Effector memory CD8-positive, alpha-beta T cell (primary cell): ENCODE measurements around the gene AFMID.

Source experiments
- ATAC-seq: fragments of 150-1000 bp; cut with Tn5 transposase; replicated peaks from 2 replicates; pipeline ENCODE4 v1.10.0; 2021; ENCODE audit warnings: mild to moderate bottlenecking, moderate library complexity
- DNase-seq, 3 experiments: peaks; one replicate each; pipeline ENCODE4 v3.0.0; 2021
- H3K27ac Mint-ChIP-seq, 2 donors: one replicate each; pipeline ENCODE4 v1.8.0; 2022; ENCODE audit warnings: mild to moderate bottlenecking in 2 of 2, mixed read lengths in 2 of 2, moderate library complexity in 2 of 2
- H3K27me3 Mint-ChIP-seq, 2 donors: one replicate each; pipeline ENCODE4 v1.8.0; 2022; ENCODE audit warnings: mixed read lengths in 2 of 2
- H3K36me3 Mint-ChIP-seq: one replicate; pipeline ENCODE4 v1.8.0; 2022; ENCODE audit warnings: mild to moderate bottlenecking, moderate library complexity, mixed read lengths; ENCODE audit not compliant: insufficient read depth
- H3K4me1 Mint-ChIP-seq, 2 donors: one replicate each; pipeline ENCODE4 v1.8.0; 2022; ENCODE audit warnings: low read depth in 2 of 2, mixed read lengths in 2 of 2
- H3K4me3 Mint-ChIP-seq, 2 donors: one replicate each; pipeline ENCODE4 v1.8.0; 2022; ENCODE audit warnings: mild to moderate bottlenecking in 2 of 2, mixed read lengths in 2 of 2, moderate library complexity in 2 of 2
- H3K9me3 Mint-ChIP-seq, 2 donors: one replicate each; pipeline ENCODE4 v1.8.0; 2022; ENCODE audit warnings: mixed read lengths in 2 of 2

The AFMID gene

GRCh38 chr17:78206298-78206697 is 19.1 kb downstream of the AFMID start:
- no peak overlapping the region for H3K27ac Mint-ChIP-seq
- no peak for ATAC-seq
- H3K4me3 Mint-ChIP-seq, result no peak overlapping the region

DNA sequence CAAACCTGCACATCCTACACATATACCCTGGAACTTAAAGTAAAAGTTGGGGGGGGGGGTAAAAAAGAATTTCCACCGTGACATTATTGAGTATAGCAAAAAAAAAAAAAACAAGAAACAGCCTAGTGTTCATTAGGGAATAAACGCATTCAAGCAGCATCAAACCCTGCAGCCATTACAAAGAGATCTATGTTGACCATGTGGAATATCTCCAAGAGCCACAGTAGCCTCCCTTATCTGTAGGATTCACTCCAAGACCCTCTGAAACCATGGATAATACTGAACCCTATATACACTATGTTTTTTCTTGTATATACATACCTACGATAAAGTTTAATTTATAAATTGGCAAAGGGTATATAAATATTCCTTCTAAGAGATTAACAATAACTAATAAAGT is 21.3 kb downstream of the AFMID start:
- peaks cover 2% of the 10 kb centered on the region for H3K36me3 Mint-ChIP-seq
- DNase-seq, result no peak
- no peak for ATAC-seq
- H3K4me3 Mint-ChIP-seq, result no peak overlapping the region
- H3K9me3 Mint-ChIP-seq, result no peaks in the 10 kb centered on the region
- no peaks in the 10 kb centered on the region for H3K27me3 Mint-ChIP-seq
- no peaks in the 10 kb centered on the region for H3K4me1 Mint-ChIP-seq
- no peak overlapping the region for H3K27ac Mint-ChIP-seq

More at GRCh38 chr17:78206298-78206697, 19.1 kb downstream of the AFMID start:
- H3K36me3 Mint-ChIP-seq, result peaks cover 2% of the 10 kb centered on the region
- H3K9me3 Mint-ChIP-seq, result no peaks in the 10 kb centered on the region
- no peaks in the 10 kb centered on the region for H3K4me1 Mint-ChIP-seq
- no peak for DNase-seq
- no peaks in the 10 kb centered on the region for H3K27me3 Mint-ChIP-seq

- no peak for DNase-seq
- Mint-ChIP-seq H3K27ac (no peak overlapping the region), H3K4me1 (peaks cover 3% of the 10 kb centered on the region in 2 donors), H3K9me3 (no peaks in the 10 kb centered on the region), H3K27me3 (no peaks in the 10 kb centered on the region), H3K4me3 (no peak overlapping the region), H3K36me3 (peaks cover 2% of the 10 kb centered on the region)
- no peak for ATAC-seq
These were observed 22.9 kb downstream of the AFMID start for GRCh38 chr17:78210111-78210510.

DNA sequence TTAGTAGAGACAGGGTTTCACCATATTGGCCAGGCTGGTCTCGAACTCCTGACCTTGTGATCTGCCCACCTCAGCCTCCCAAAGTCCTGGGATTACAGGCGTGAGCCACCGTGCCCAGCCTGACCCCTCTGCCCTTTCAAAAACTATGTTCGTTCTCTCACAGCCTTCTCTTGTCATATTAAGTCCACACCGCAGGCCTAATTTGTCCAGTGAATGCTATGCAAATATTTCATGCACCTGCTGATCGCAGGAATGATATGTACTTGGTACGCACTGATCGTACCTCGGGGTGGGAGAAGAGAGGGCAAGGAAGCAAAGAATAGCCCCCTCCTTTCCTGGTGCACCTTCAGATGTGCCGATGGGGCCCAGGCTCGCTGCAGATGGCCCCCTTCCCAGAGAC is 23.9 kb downstream of the AFMID start:
- Mint-ChIP-seq H3K27me3 (no peaks in the 10 kb centered on the region), H3K4me3 (no peak overlapping the region), H3K9me3 (no peaks in the 10 kb centered on the region), H3K27ac (no peak overlapping the region), H3K4me1 (peaks cover 3% of the 10 kb centered on the region in 2 donors), H3K36me3 (peaks cover 2% of the 10 kb centered on the region)
- no peak for DNase-seq
- no peak for ATAC-seq

DNA sequence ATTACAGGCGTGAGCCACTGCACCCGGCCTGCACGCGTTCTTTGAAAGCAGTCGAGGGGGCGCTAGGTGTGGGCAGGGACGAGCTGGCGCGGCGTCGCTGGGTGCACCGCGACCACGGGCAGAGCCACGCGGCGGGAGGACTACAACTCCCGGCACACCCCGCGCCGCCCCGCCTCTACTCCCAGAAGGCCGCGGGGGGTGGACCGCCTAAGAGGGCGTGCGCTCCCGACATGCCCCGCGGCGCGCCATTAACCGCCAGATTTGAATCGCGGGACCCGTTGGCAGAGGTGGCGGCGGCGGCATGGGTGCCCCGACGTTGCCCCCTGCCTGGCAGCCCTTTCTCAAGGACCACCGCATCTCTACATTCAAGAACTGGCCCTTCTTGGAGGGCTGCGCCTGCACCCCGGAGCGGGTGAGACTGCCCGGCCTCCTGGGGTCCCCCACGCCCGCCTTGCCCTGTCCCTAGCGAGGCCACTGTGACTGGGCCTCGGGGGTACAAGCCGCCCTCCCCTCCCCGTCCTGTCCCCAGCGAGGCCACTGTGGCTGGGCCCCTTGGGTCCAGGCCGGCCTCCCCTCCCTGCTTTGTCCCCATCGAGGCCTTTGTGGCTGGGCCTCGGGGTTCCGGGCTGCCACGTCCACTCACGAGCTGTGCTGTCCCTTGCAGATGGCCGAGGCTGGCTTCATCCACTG is 27.0 kb downstream of the AFMID start, which contains the start of gene BIRC5:
TSS of gene BIRC5 (plus strand) at position 238 of the 690 bp plus-strand sequence. CDS start at position 302, 64 bp downstream.
- no peak within 1 kb of the TSS for H3K27ac Mint-ChIP-seq
- H3K27me3 Mint-ChIP-seq, result no peaks in the 10 kb centered on the region
- DNase-seq (peak; percentile 91 to 92 (median 92)), ATAC-seq (peak; percentile 100)
- peaks cover 2% of the 10 kb centered on the region for H3K36me3 Mint-ChIP-seq
- H3K9me3 Mint-ChIP-seq, result no peaks in the 10 kb centered on the region
- peak within 1 kb of the TSS; percentile 70 to 74 for H3K4me3 Mint-ChIP-seq
- H3K4me1 Mint-ChIP-seq, result peaks cover 3% of the 10 kb centered on the region in 2 donors

DNA sequence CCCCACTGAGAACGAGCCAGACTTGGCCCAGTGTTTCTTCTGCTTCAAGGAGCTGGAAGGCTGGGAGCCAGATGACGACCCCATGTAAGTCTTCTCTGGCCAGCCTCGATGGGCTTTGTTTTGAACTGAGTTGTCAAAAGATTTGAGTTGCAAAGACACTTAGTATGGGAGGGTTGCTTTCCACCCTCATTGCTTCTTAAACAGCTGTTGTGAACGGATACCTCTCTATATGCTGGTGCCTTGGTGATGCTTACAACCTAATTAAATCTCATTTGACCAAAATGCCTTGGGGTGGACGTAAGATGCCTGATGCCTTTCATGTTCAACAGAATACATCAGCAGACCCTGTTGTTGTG is 27.5 kb downstream of the AFMID start:
- Mint-ChIP-seq H3K9me3 (no peaks in the 10 kb centered on the region), H3K4me1 (peaks cover 3% of the 10 kb centered on the region in 2 donors), H3K27me3 (no peaks in the 10 kb centered on the region), H3K36me3 (peaks cover 2% of the 10 kb centered on the region), H3K4me3 (peak overlapping the region; percentile 70 to 74), H3K27ac (no peak overlapping the region)
- no peak for ATAC-seq
- DNase-seq, result no peak

GRCh38 chr17:78219396-78220150 is 32.4 kb downstream of the AFMID start:
- Mint-ChIP-seq H3K36me3 (no peaks in the 10 kb centered on the region), H3K9me3 (no peaks in the 10 kb centered on the region), H3K27ac (peak overlapping the region; percentile 22 to 41), H3K4me1 (peaks cover 0 to 2% of the 10 kb centered on the region in 2 donors), H3K27me3 (no peaks in the 10 kb centered on the region), H3K4me3 (no peak overlapping the region)
- ATAC-seq (no peak), DNase-seq (no peak)

- Mint-ChIP-seq H3K27ac (no peak overlapping the region), H3K4me3 (no peak overlapping the region), H3K27me3 (peaks cover 0 to 8% of the 10 kb centered on the region in 2 donors), H3K36me3 (no peaks in the 10 kb centered on the region), H3K9me3 (no peaks in the 10 kb centered on the region), H3K4me1 (no peaks in the 10 kb centered on the region)
- no peak for DNase-seq
- ATAC-seq, result no peak
These were observed 35.9 kb downstream of the AFMID start for GRCh38 chr17:78223061-78223460.

- H3K27me3 Mint-ChIP-seq, result peaks cover 0 to 10% of the 10 kb centered on the region in 2 donors
- H3K27ac Mint-ChIP-seq, result peak overlapping the region in 1 of 2 donors; percentile 35
- no peaks in the 10 kb centered on the region for H3K9me3 Mint-ChIP-seq
- H3K36me3 Mint-ChIP-seq, result no peaks in the 10 kb centered on the region
- H3K4me3 Mint-ChIP-seq, result no peak overlapping the region
- no peaks in the 10 kb centered on the region for H3K4me1 Mint-ChIP-seq
- DNase-seq, result no peak
- ATAC-seq, result no peak
These were observed 36.6 kb downstream of the AFMID start for GRCh38 chr17:78223765-78224164.

GRCh38 chr17:78224231-78225087 is 37.3 kb downstream of the AFMID start:
- Mint-ChIP-seq H3K27me3 (peaks cover 0 to 11% of the 10 kb centered on the region in 2 donors), H3K9me3 (no peaks in the 10 kb centered on the region), H3K4me3 (no peak overlapping the region), H3K4me1 (no peaks in the 10 kb centered on the region), H3K27ac (peak overlapping the region in 1 of 2 donors; percentile 35), H3K36me3 (no peaks in the 10 kb centered on the region)
- DNase-seq (no peak), ATAC-seq (no peak)

- H3K27me3 Mint-ChIP-seq, result peaks cover 0 to 19% of the 10 kb centered on the region in 2 donors
- ATAC-seq, result no peak
- no peaks in the 10 kb centered on the region for H3K36me3 Mint-ChIP-seq
- no peak for DNase-seq
- H3K9me3 Mint-ChIP-seq, result no peaks in the 10 kb centered on the region
- H3K27ac Mint-ChIP-seq, result no peak overlapping the region
- no peak overlapping the region for H3K4me3 Mint-ChIP-seq
- H3K4me1 Mint-ChIP-seq, result no peaks in the 10 kb centered on the region
These were observed 38.1 kb downstream of the AFMID start for GRCh38 chr17:78225088-78225865.

DNA sequence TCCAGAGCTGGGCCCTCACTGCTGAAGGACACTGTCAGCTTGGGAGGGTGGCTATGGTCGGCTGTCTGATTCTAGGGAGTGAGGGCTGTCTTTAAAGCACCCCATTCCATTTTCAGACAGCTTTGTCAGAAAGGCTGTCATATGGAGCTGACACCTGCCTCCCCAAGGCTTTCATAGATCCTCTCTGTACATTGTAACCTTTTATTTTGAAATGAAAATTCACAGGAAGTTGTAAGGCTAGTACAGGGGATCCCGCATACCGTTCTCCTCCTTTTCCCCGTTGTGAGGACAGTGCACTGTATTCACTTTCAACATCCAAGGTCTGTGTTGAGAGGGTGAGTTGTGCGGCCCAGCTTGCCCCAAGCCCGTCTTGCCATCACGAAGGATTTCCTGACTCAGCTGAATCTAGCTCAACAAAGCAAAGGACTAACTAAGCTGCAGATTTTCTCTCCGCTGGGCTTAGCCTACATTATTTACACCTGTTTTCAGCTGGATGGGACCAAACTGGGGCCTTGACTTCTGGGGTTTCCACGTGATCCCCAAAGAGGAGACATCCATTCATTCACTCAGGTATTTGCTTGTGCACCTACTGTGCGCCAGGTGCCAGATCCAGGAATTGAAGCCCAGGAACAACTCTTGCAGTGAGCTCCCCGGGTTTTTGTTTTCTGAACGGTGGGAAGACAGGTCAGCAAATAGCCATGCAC is 39.0 kb downstream of the AFMID start:
- no peaks in the 10 kb centered on the region for H3K36me3 Mint-ChIP-seq
- DNase-seq, result no peak
- no peak overlapping the region for H3K4me3 Mint-ChIP-seq
- no peaks in the 10 kb centered on the region for H3K9me3 Mint-ChIP-seq
- H3K4me1 Mint-ChIP-seq, result peaks cover 0 to 2% of the 10 kb centered on the region in 2 donors
- H3K27ac Mint-ChIP-seq, result no peak overlapping the region
- H3K27me3 Mint-ChIP-seq, result peaks cover 9 to 28% of the 10 kb centered on the region in 2 donors
- ATAC-seq, result no peak
